Measurements from ENCODE around the gene CA6. TPM values are rescaled to one million over a fixed set of nuclear protein-coding genes. Genes with fewer than 3 reads are reported as not detected.

The CA6 gene
- total and polyA plus RNA-seq, 2 of the 8 experiments (the other 6 are each of a cell fraction or from before 2014, with no cell fraction given), result not detected

DNA sequence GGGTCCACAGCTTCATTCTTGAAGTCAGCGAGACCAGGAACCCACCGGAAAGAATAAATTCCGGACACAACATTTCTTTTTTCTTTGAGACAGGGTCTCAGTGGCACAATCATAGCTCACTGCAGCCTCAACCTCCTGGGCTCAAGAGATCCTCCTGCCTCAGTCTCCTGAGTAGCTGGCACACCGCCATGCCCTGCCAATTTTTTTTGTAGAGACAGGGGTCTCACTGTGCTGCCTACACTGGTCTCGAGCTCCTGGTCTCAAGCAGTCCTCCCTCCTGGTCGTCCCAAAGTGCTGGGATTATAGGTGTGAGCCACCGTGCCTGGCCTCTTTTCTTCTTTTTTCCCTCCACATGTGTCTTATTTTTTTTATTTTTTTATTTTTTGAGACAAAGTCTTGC lies 46.6 kb upstream of the CA6 start:
- H4K5ac ChIP-seq (ENCODE audit: insufficient read length, low read depth, low read length), result no peak overlapping the region
- H3K56ac ChIP-seq (replicated peaks; ENCODE audit: insufficient read length, low read depth, low read length), result no peak overlapping the region
- WGBS, 2 experiments (ENCODE audit: extremely low coverage in 1 of 2, insufficient coverage in 1 of 2, insufficient read length in 1 of 2, insufficient replicate concordance in 2 of 2, low coverage in 1 of 2, low lambda C conversion rate in 2 of 2, missing lambda C conversion rate in 1 of 2), result 88% methylated on average over 7 of the region's 7 CpGs; no CpG with 5 or more reads in 1 of the 2 experiments
- no peak overlapping the region for H3K9ac ChIP-seq (replicated peaks in 1 of 4; ENCODE audit: extremely low read depth in 1 of 4, low read depth in 3 of 4, low read length in 3 of 4)
- no peak overlapping the region for H4K8ac ChIP-seq (ENCODE audit: extremely low read depth, insufficient read depth, low read length)
- no peak overlapping the region for H3K18ac ChIP-seq (ENCODE audit: extremely low read depth, low read length)
- no peak overlapping the region for H3K23ac ChIP-seq (ENCODE audit: insufficient read length)
- H2BK12ac ChIP-seq (ENCODE audit: low read depth, low read length), result no peak overlapping the region
- H3K27me3 ChIP-seq (replicated peaks in 1 of 4; ENCODE audit: control insufficient read depth in 3 of 4, extremely low read depth in 1 of 4, insufficient read depth in 3 of 4, low read length in 3 of 4), result no peaks in the 10 kb centered on the region
- CTCF ChIA-PET (ENCODE audit: partially characterized antibody), result interaction anchor here (0.7 to 2.1 kb wide), 8 partner anchors 15 to 88 kb away, joined by 3 to 8 read pairs (median 4); no protein-coding TSS in a partner anchor
- H2BK5ac ChIP-seq (ENCODE audit: low read depth, low read length), result no peak overlapping the region
- POLR2A ChIA-PET (ENCODE audit: partially characterized antibody), result interaction anchor here (1.0 to 1.8 kb wide), 5 partner anchors 20 to 111 kb away, joined by 3 to 13 read pairs (median 4); partner anchors contain the start of gene ENO1
- no peak overlapping the region for H2BK120ac ChIP-seq (replicated peaks; ENCODE audit: low read depth, low read length)
- H3K9me3 ChIP-seq (ENCODE audit: insufficient read depth in 2 of 2, low read depth in 1 of 2, low read length in 1 of 2), result 0 out of 4 replicates have a peak, but pooled peaks cover 0 to 3% of the 10 kb centered on the region in 2 experiments
- H3K23me2 ChIP-seq (ENCODE audit: low read depth, low read length), result no peaks in the 10 kb centered on the region
- no peak overlapping the region for H3K27ac ChIP-seq (ENCODE audit: low read depth, low read length)
- TF ChIP-seq TEAD4 (IDR thresholded peaks at IDR 0.05; ENCODE audit: low read depth, low read length) (no peak), SIX5 (IDR thresholded peaks at IDR 0.05; ENCODE audit: low read depth, low read length) (no peak), TCF12 (IDR thresholded peaks at IDR 0.05; ENCODE audit: low read depth, low read length) (no peak), EP300 (IDR thresholded peaks at IDR 0.05; ENCODE audit: borderline replicate concordance in 1 of 2, low read depth in 2 of 2, low read length in 2 of 2) (no peak), PHF8 (conservative IDR thresholded peaks at IDR 0.05; ENCODE audit: low read depth, low read length) (no peak), CBX5 (IDR thresholded peaks at IDR 0.05; ENCODE audit: low read depth, low read length) (no peak), ASH2L (IDR thresholded peaks at IDR 0.05; ENCODE audit: low read length) (no peak), BACH1 (IDR thresholded peaks at IDR 0.05; ENCODE audit: low read length) (no peak), CTBP2 (IDR thresholded peaks at IDR 0.05; ENCODE audit: borderline replicate concordance, insufficient read depth, insufficient read length, low read length) (no peak), POLR2AphosphoS5 (IDR thresholded peaks at IDR 0.05; ENCODE audit: low read depth, low read length) (no peak)
- no peak overlapping the region for H4K91ac ChIP-seq (replicated peaks; ENCODE audit: insufficient read length, low read length)
- H2AK5ac ChIP-seq (ENCODE audit: low read depth, low read length), result no peak overlapping the region
- no peaks in the 10 kb centered on the region for H4K20me1 ChIP-seq (replicated peaks in 1 of 2; ENCODE audit: control insufficient read depth in 1 of 2, insufficient read depth in 2 of 2, low read length in 2 of 2)
- H3K79me2 ChIP-seq (ENCODE audit: control insufficient read depth in 1 of 2, insufficient read depth in 2 of 2, low read length in 2 of 2), result no peaks in the 10 kb centered on the region
- H3K4ac ChIP-seq (replicated peaks; ENCODE audit: insufficient read length, low read depth, low read length), result no peak overlapping the region
- H3K4me2 ChIP-seq (ENCODE audit: insufficient read depth in 1 of 2, low read depth in 2 of 2, low read length in 2 of 2), result no peak overlapping the region
- no peaks in the 10 kb centered on the region for H3K4me1 ChIP-seq (replicated peaks in 1 of 4; ENCODE audit: control insufficient read depth in 3 of 4, insufficient read depth in 4 of 4, low read length in 3 of 4)
- H2BK15ac ChIP-seq (ENCODE audit: low read length), result no peak overlapping the region
- H2AFZ ChIP-seq (ENCODE audit: low read length), result no peak overlapping the region
- H3K79me1 ChIP-seq (ENCODE audit: low read depth, low read length), result no peaks in the 10 kb centered on the region
- no peak for FAIRE-seq
- H3K14ac ChIP-seq (ENCODE audit: insufficient read length), result no peak overlapping the region
- H3K4me3 ChIP-seq (ENCODE audit: extremely low read depth in 1 of 4, insufficient read depth in 2 of 4, low read depth in 3 of 4, low read length in 4 of 4), result no peak overlapping the region
- DNase-seq (ENCODE audit: low read depth in 1 of 2, low spot score in 2 of 2), result no peak
- no peaks in the 10 kb centered on the region for H3K36me3 ChIP-seq (ENCODE audit: control insufficient read depth in 2 of 4, insufficient read depth in 4 of 4, low read length in 3 of 4)
- H2BK20ac ChIP-seq (ENCODE audit: low read length), result no peak overlapping the region
